ENCODE results near the gene NXPH1. TPM values are rescaled to one million over a fixed set of nuclear protein-coding genes. Genes with fewer than 3 reads are reported as not detected.

Gene NXPH1
- total RNA-seq, 4 donors from 2014 or later: not detected

DNA sequence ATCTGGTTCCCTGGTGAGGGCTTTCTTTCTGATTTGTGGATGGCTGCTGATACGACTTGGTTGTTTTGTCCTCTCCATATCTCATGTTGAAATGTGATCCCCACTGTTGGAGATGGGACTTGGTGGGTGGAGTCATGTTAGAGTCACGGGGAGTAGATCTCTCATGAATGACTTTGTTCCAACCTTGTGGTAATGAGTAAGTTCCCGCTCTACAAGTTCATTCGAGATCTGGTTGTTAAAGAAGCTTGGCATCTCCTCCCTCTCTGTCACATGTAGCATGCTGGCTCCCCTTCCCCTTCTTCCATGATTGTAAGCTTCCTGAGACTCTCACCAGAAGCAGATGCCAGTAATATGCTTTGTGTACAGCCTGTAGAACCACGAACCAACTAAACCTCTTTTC, 37.1 kb upstream of the NXPH1 start:
- Histone ChIP-seq H3K4me3 (no peak overlapping the region), H3K27ac (no peak overlapping the region), H3K27me3 (no peaks in the 10 kb centered on the region), H3K9me3 (no peaks in the 10 kb centered on the region), H3K36me3 (no peaks in the 10 kb centered on the region), H3K4me1 (no peaks in the 10 kb centered on the region)
- TF ChIP-seq, protein P1, sequence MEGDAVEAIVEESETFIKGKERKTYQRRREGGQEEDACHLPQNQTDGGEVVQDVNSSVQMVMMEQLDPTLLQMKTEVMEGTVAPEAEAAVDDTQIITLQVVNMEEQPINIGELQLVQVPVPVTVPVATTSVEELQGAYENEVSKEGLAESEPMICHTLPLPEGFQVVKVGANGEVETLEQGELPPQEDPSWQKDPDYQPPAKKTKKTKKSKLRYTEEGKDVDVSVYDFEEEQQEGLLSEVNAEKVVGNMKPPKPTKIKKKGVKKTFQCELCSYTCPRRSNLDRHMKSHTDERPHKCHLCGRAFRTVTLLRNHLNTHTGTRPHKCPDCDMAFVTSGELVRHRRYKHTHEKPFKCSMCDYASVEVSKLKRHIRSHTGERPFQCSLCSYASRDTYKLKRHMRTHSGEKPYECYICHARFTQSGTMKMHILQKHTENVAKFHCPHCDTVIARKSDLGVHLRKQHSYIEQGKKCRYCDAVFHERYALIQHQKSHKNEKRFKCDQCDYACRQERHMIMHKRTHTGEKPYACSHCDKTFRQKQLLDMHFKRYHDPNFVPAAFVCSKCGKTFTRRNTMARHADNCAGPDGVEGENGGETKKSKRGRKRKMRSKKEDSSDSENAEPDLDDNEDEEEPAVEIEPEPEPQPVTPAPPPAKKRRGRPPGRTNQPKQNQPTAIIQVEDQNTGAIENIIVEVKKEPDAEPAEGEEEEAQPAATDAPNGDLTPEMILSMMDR (IDR thresholded peaks at IDR 0.05 in 4 of 5, conservative IDR thresholded peaks at IDR 0.05 in 1 of 5): no peak
- no peak for TF ChIP-seq POLR2A (IDR thresholded peaks at IDR 0.05)
- DNase-seq: no peak
- ATAC-seq: no peak
- intact Hi-C loops (cut with DNase I; ENCODE audit: low total_unique reads): no loop called here
- in situ Hi-C loops (cut with MboI; ENCODE audit: low sequenced_read_pairs in 4 of 4): no loop called here

DNA sequence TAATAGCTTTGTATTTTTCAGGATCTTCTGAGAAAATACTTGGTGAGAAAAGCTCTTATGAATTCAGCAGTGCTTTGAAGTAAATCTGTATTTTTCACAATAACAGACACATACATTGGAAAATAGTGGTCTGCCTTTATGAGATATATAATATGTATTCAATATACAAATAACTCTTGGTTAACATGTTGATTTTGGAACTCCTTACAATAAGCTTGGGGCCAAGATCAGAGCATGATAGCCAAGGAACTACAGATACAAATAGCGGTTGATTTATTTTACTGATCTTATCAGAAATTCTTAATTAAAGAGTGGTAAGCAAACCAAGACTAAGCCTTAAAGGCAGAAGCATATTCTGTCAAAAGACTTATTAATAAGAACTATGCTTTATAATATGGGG, 24.5 kb upstream of the NXPH1 start:
- ATAC-seq (no peak), DNase-seq (no peak)
- Histone ChIP-seq H3K4me1 (no peaks in the 10 kb centered on the region), H3K36me3 (no peaks in the 10 kb centered on the region), H3K27me3 (no peaks in the 10 kb centered on the region), H3K4me3 (no peak overlapping the region), H3K9me3 (no peaks in the 10 kb centered on the region), H3K27ac (no peak overlapping the region)
- intact Hi-C loops (cut with DNase I; ENCODE audit: low total_unique reads): no loop called here
- TF ChIP-seq, protein P1 (IDR thresholded peaks at IDR 0.05 in 4 of 5, conservative IDR thresholded peaks at IDR 0.05 in 1 of 5): no peak
- TF ChIP-seq POLR2A (IDR thresholded peaks at IDR 0.05): no peak
- in situ Hi-C loops (cut with MboI; ENCODE audit: low sequenced_read_pairs in 4 of 4): loop anchor here in 1 of 4 donors (25.0 kb wide), 1 partner anchor 2003 kb away; no protein-coding TSS in a partner anchor

DNA sequence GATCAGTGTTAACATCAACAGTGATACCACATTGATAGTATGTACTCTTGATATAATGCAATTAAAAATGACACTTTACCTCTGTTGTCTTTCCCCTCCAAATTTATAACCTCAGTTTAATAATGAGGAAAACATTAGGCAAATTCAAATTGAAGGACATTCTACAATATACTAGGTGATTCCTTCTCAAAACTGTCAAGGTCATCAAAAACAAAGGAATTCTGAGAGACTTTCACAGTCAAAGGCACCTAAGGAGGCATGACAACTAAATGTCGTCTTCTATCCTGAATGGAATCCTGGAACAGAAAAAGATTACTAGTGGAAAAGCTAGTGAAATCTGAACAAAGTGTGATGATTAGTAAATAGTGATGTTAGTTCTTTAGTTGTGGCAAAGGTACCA, 22.3 kb upstream of the NXPH1 start:
- Histone ChIP-seq H3K27me3 (no peaks in the 10 kb centered on the region), H3K4me1 (no peaks in the 10 kb centered on the region), H3K4me3 (no peak overlapping the region), H3K36me3 (no peaks in the 10 kb centered on the region), H3K27ac (no peak overlapping the region), H3K9me3 (no peaks in the 10 kb centered on the region)
- no peak for TF ChIP-seq POLR2A (IDR thresholded peaks at IDR 0.05)
- TF ChIP-seq, protein P1 (IDR thresholded peaks at IDR 0.05 in 4 of 5, conservative IDR thresholded peaks at IDR 0.05 in 1 of 5): no peak
- intact Hi-C loops (cut with DNase I; ENCODE audit: low total_unique reads) (no loop called here), in situ Hi-C loops (cut with MboI; ENCODE audit: low sequenced_read_pairs in 4 of 4) (loop anchor here in 2 of 4 donors (10.0 to 25.0 kb wide), 2 partner anchors 2001 to 2004 kb away; no protein-coding TSS in a partner anchor)
- ATAC-seq (no peak), DNase-seq (no peak)

DNA sequence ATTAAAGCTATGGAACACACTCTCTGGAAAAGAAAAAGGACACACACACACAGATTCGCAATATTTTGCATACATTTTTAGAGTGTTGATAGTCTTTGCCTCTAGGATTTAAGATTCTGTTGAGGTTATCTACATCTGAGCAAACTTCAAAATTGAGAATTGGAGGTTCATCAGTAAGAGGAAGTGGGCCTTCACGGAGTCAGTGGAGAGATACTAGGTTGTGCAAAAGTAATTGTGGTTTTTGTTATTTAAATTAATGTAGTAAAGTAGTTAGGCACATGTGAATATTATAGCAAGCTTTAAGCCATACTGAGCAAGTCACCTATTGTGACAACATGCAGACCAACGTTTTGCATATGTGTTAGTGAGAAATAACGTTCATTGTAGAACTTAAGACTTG, 19.8 kb upstream of the NXPH1 start:
- Histone ChIP-seq H3K4me1 (no peaks in the 10 kb centered on the region), H3K9me3 (no peaks in the 10 kb centered on the region), H3K36me3 (no peaks in the 10 kb centered on the region), H3K4me3 (no peak overlapping the region), H3K27me3 (no peaks in the 10 kb centered on the region), H3K27ac (no peak overlapping the region)
- TF ChIP-seq POLR2A (IDR thresholded peaks at IDR 0.05): no peak
- TF ChIP-seq, protein P1 (IDR thresholded peaks at IDR 0.05 in 4 of 5, conservative IDR thresholded peaks at IDR 0.05 in 1 of 5): no peak
- DNase-seq: no peak
- in situ Hi-C loops (cut with MboI; ENCODE audit: low sequenced_read_pairs in 4 of 4) (loop anchor here in 2 of 4 donors (10.0 to 25.0 kb wide), 2 partner anchors 1999 to 2001 kb away; no protein-coding TSS in a partner anchor), intact Hi-C loops (cut with DNase I; ENCODE audit: low total_unique reads) (no loop called here)
- ATAC-seq: no peak
